Activated CD8-positive, alpha-beta memory T cell treated with anti-CD3 and anti-CD28 coated beads, Interleukin-2, amount 50 U/mL, for 24 hours (primary cell): ENCODE results near the gene TMOD2.

Experiments
- DNase-seq: peaks from one replicate; pipeline ENCODE4 v3.0.0-alpha.2; 2020; ENCODE audit errors: extremely low read depth

Gene TMOD2

GRCh38 chr15:51750792-51751696, at the start of gene TMOD2:
Gene TMOD2, plus strand, starts transcription at chr15:51751597. Its CDS starts 14,845 bp downstream, at chr15:51766442.
- no peak for DNase-seq

GRCh38 chr15:51702710-51703109, 48.7 kb upstream of the TMOD2 start:
- DNase-seq = no peak

- no peak for DNase-seq
Measured at GRCh38 chr15:51706291-51706690, 45.1 kb upstream of the TMOD2 start.

DNA sequence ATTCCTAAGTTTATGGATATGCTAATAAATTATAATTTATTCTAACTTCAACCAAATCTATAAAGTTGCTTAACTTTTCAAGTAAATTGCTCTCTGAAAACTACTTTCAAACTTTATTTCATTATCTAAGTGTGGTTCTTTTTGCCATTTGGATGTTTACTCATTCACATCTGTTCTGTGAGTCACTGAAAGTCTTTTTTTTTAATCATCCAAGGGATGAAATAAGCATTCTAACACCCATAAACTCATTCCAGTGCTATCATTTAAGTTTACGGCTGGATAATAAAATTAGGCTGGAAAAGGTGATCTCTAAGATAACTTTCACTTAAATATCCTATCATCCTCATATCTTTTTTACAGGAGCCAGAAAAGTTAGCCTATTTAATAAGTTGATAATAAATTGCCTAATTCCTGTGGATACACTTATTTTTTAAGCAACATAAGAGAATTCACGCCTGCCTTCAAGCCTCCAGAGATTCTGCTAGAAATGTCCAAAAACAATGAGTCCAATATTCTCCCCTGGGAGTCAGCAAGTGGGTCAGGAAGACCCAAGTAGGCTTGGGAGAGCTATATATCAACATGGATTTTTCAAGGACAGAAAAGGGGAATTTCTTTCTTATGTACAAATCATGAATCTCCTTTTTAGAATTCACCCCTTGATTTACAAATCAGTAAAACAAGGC, 44.3 kb upstream of the TMOD2 start:
- DNase-seq = no peak

DNA sequence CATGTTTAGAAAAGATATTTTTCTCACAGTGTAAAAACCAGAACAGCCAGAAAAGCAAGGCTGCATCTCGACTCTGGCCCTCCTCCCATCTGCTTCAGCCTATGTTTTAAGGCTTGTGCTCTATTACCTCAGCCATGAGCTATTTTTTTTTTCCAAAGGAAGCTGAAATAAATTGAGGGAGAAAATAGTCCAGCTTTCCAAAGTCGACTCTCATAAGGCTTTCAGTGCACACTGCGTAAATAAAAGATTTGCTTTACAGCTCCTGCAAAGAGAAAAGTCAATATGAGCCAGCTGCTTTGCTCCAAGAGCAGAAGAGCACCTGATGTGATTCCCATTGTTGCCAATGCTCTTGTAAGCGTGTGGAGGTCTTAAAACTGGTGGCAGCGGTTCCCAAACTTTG, 43.4 kb upstream of the TMOD2 start:
- DNase-seq = no peak

GRCh38 chr15:51709031-51709430, 42.4 kb upstream of the TMOD2 start:
- DNase-seq = no peak

- DNase-seq = no peak
Measured at GRCh38 chr15:51714162-51714561, 37.2 kb upstream of the TMOD2 start.

- DNase-seq = no peak
Measured at GRCh38 chr15:51714911-51715310, 36.5 kb upstream of the TMOD2 start.

DNA sequence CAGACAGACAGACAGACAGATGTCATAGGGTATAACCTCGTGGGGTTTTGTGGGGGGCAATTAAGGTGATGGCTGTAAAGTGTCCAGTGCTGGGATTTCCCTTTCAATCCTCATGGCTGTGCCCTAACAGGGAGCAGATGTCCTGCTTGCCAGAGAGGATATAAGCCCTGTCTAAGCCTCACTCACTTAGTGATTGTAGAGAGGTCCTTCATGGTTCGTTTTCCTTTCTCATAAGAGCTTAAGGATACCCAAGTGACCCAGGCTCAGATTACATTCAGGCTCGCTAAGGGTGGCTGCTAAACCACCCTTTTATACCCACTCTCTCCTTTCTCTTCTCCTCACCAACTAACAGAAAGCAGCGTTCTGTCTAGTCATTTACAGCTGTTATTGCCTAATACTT, 33.2 kb upstream of the TMOD2 start:
- no peak for DNase-seq

DNA sequence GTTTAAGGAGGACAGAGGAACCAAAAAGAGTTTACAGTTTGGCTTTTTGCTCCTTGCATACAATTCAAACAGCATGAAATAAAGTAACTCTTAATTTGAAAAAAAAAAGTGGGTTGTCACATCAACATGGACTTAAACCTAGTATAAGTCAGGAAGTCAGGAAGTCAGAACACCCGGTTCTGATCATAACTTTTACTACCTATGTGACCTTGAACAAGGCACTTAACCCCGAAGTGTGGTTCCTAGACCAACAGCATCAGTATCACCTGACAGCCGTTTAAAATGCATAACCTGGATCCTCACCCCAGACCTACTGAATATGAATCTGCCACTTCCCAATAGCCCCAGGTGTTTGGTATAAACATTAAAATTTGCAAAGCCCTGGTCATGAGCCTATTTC, 32.7 kb upstream of the TMOD2 start:
- DNase-seq = no peak

DNA sequence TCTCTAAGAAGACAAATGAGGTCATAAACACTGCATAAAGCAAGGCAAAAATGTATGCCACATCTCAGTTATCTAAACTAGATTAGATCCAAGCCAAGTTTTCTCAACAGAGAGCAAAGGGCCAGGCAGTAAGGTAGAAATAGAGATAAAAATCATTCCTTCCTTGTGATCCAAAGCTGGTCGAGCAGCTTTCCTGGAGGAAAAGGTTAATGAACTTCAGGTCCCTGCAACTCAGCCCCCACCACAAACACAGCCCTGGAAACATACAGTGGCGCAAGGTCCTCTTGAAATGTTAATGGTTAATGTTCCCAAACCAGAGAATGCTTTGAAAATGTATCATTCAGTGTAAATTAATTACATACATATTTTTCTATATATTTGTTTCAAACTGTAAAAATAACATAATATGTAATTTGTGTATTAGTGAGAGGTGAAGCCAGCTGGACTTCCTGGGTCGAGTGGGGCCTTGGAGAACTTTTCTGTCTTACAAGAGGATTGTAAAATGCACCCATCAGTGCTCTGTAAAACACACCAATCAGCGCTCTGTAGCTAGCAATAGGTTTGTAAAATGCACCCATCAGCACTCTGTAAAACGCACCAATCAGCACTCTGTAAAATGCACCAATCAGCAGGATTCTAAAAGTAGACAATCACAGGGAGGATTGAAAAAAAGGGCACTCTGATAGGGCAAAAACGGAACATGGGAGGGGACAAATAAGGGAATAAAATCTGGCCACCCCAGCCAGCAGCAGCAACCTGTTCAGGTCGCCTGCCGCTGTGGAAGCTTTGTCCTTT, 31.0 kb upstream of the TMOD2 start:
- no peak for DNase-seq

- DNase-seq = no peak
Measured at GRCh38 chr15:51721199-51721960, 30.0 kb upstream of the TMOD2 start.

DNA sequence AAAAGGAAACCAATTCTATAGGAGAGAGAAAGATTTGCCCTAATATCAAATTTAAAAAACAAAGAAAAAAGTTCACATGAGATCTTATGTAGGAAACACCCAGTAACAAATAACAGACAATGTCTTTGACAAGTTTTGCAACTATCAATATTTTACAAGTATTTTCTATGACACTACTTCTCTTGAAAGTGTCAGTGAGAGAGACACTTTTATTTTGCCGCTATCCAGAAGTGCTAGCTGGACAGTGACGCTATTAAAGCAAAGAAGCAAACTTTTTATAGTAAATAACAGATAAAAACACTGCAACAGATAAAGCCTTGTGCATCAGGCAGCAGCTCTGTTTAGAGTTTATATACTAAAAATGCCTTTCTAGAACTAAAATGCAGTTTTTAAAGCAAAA, 27.2 kb upstream of the TMOD2 start:
- DNase-seq = no peak

GRCh38 chr15:51724673-51725072, 26.7 kb upstream of the TMOD2 start:
- DNase-seq = no peak

GRCh38 chr15:51726302-51727073, 24.9 kb upstream of the TMOD2 start:
- DNase-seq = no peak

DNA sequence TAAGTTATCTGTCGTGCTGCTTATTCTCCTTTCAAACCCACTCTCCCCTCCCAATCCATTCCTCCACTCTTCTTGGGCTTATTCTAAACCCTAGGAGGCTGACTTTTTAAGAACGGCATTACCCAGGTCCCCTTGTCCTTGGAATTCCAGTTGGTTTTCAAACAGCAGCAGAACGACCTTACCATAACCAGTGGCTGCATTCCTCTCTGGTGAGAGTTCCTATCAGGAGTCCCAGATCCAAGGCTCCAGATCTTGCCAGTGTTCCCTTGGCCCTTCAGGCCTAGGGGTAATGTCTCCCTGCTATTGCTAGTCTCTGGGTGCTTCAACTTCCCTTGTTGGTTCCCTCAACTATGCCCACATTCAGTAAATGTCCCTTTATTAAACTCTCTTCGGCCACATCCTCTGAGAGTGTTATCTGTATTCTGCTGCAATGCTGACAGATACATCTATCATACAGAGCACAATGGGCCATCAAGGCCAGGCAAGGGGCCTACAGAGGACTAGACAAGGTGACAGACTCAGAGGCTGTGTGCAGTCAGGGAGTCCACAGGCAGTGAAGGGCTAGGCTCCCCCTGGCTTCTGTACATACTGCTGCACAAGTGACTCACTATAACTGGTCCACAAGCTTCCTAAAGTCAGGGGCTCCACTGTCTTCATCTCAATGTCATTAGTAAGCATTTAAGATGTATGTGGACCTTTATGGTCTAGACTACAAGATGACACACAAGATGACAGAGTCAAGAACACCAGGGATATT, 24.1 kb upstream of the TMOD2 start:
- no peak for DNase-seq

- no peak for DNase-seq
Measured at GRCh38 chr15:51731549-51732267, 19.7 kb upstream of the TMOD2 start.

DNA sequence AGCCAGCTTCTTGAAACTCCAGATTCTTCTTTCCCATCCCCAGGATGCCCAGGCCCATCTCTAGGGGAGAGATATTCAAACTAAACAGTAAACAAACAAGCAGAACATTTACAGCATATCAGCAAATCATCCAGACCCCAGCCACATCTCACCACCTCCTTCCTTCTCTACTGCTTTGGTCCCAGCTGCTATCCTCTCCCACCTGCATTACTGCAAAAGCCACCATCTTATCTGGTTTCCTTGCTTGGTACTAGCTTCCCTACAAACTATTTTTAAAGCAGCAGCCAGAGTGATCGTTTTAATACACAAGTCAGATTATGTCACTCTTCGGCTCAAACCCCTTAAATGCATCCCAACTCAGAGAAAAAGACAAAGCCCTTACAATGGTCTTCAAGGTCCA, 18.8 kb upstream of the TMOD2 start:
- no peak for DNase-seq

GRCh38 chr15:51735228-51736010, 16.0 kb upstream of the TMOD2 start:
- no peak for DNase-seq
